PC-3 (cell line): Measurements from ENCODE around the gene GJA3.

Experiments used
- EZH2 ChIP-seq: fragments of 300-600 bp; sonication (generic); IDR thresholded peaks from one replicate; pipeline ENCODE4 v1.6.1; 2017; ENCODE audit warnings: antibody characterized with exemption, mild to moderate bottlenecking, low read length; ENCODE audit not compliant: unreplicated experiment
- EZH2phosphoT487 ChIP-seq: fragments of 300-600 bp; sonication (generic); IDR thresholded peaks from 2 replicates; pipeline ENCODE4 v1.6.1; 2018; ENCODE audit warnings: mild to moderate bottlenecking, antibody characterized with exemption, low read length, borderline replicate concordance
- TF ChIP-seq, protein P1 (sequence below): fragments of 300-600 bp; sonication (generic); conservative IDR thresholded peaks from 2 replicates; pipeline ENCODE4 v1.5.1; 2017; ENCODE audit warnings: antibody characterized with exemption, low read depth, mild to moderate bottlenecking, low read length

DNA sequence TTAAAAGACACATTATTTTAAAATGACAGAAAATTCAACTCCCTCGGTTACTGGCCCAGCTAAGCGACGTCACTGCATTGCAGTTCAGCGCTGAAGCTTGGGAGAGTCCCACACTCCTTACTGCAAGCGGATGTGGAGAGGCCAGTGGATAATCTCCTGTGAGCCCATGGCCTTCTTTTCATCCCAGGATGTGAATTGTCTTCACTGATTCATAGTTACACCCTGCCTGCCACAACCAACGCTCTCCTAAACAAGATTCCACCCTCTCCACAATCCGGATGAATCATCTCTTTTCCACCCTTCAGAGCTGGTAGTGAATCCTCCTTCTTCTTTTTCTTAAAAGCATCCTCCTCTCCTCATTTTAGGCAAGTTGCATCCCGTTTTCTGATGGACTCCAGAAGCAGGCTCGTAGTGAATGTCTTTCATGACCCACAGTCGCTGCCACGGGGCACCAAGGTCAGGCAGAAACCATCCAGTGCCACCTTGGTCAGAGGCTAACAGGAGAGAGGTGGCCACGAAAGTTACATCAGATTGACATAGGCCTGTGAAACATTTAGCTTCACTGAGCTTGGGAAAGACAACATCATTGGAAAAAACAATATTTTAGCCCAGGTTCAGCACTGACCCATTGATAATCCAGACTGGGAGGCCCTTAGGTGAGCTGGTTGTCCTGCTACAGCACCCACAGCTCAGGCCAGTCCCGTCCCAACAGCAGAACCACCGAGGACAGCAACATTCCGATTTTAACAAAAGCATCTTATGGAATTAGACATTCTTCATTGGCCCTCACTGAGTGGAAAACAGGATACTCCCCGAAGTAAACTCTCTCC is 29.8 kb upstream of the GJA3 start:
- TF ChIP-seq, protein P1, sequence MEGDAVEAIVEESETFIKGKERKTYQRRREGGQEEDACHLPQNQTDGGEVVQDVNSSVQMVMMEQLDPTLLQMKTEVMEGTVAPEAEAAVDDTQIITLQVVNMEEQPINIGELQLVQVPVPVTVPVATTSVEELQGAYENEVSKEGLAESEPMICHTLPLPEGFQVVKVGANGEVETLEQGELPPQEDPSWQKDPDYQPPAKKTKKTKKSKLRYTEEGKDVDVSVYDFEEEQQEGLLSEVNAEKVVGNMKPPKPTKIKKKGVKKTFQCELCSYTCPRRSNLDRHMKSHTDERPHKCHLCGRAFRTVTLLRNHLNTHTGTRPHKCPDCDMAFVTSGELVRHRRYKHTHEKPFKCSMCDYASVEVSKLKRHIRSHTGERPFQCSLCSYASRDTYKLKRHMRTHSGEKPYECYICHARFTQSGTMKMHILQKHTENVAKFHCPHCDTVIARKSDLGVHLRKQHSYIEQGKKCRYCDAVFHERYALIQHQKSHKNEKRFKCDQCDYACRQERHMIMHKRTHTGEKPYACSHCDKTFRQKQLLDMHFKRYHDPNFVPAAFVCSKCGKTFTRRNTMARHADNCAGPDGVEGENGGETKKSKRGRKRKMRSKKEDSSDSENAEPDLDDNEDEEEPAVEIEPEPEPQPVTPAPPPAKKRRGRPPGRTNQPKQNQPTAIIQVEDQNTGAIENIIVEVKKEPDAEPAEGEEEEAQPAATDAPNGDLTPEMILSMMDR, result no peak
- TF ChIP-seq EZH2, result no peak
- no peak for TF ChIP-seq EZH2phosphoT487
